Ectodermal cell (in vitro differentiated cells): ENCODE results near the gene RAD51B.
"Not testable (repeated sequence)": the region's sequence is repeated elsewhere in the genome, so short reads cannot be mapped to it uniquely, and the experiment has no call there.

Experiments used
- H3K27ac ChIP-seq: 2 replicates; pipeline ENCODE4 v1.7.0; 2013; ENCODE audit warnings: mild to moderate bottlenecking, low read depth, low read length; ENCODE audit not compliant: insufficient read depth, poor library complexity, severe bottlenecking
- H3K27me3 ChIP-seq: 2 replicates; pipeline ENCODE4 v1.7.0; 2013; ENCODE audit warnings: mild to moderate bottlenecking, low read length; ENCODE audit not compliant: insufficient read depth, control insufficient read depth, poor library complexity, severe bottlenecking
- H3K36me3 ChIP-seq: one replicate; pipeline ENCODE4 v1.7.0; 2013; ENCODE audit warnings: low read length; ENCODE audit not compliant: control insufficient read depth, insufficient read depth
- H3K4me1 ChIP-seq: one replicate; pipeline ENCODE4 v1.7.0; 2013; ENCODE audit warnings: low read length; ENCODE audit not compliant: control insufficient read depth, insufficient read depth
- H3K4me3 ChIP-seq: 2 replicates; pipeline ENCODE4 v1.7.0; 2013; ENCODE audit warnings: low read depth, low read length, control low read depth; ENCODE audit not compliant: insufficient read depth
- H3K9me3 ChIP-seq: 2 replicates; pipeline ENCODE4 v1.7.0; 2013; ENCODE audit warnings: mild to moderate bottlenecking, low read length, moderate library complexity; ENCODE audit not compliant: control insufficient read depth
- WGBS, 2 experiments: methylation state at CpG; one replicate each; pipeline ENCODE4 v1.1.7; 2013; ENCODE audit warnings: missing lambda C conversion rate in 2 of 2; 5-methylcytosine and 5-hydroxymethylcytosine counted together

RAD51B gene

GRCh38 chr14:68174446-68174845 is 354.9 kb downstream of the RAD51B start:
- Histone ChIP-seq H3K27me3 (no peaks in the 10 kb centered on the region), H3K9me3 (no peaks in the 10 kb centered on the region), H3K27ac (no peak overlapping the region), H3K4me1 (peaks cover 8% of the 10 kb centered on the region), H3K4me3 (no peak overlapping the region), H3K36me3 (no peaks in the 10 kb centered on the region)
- 83 to 98% methylated on average over 2 of the region's 2 CpGs for whole genome bisulfite sequencing, 2 experiments

- Histone ChIP-seq H3K27me3 (no peaks in the 10 kb centered on the region), H3K4me3 (no peak overlapping the region), H3K9me3 (no peaks in the 10 kb centered on the region), H3K36me3 (no peaks in the 10 kb centered on the region), H3K4me1 (peaks cover 8% of the 10 kb centered on the region), H3K27ac (no peak overlapping the region)
- 95 to 100% methylated on average over 1 of the region's 1 CpG for WGBS, 2 experiments
These were observed 357.1 kb downstream of the RAD51B start for GRCh38 chr14:68176687-68177086.

GRCh38 chr14:68177728-68178127 is 358.1 kb downstream of the RAD51B start:
- Histone ChIP-seq H3K27me3 (no peaks in the 10 kb centered on the region), H3K9me3 (no peaks in the 10 kb centered on the region), H3K4me3 (no peak overlapping the region), H3K4me1 (peaks cover 8% of the 10 kb centered on the region), H3K36me3 (no peaks in the 10 kb centered on the region), H3K27ac (no peak overlapping the region)
- WGBS, 2 experiments = 85 to 86% methylated on average over 3 of the region's 3 CpGs

GRCh38 chr14:68178282-68178681 is 358.7 kb downstream of the RAD51B start:
- WGBS, 2 experiments = 92 to 98% methylated on average over 2 of the region's 2 CpGs
- Histone ChIP-seq H3K36me3 (no peaks in the 10 kb centered on the region), H3K4me3 (no peak overlapping the region), H3K4me1 (peaks cover 8% of the 10 kb centered on the region), H3K27me3 (no peaks in the 10 kb centered on the region), H3K27ac (no peak overlapping the region), H3K9me3 (no peaks in the 10 kb centered on the region)

- no peaks in the 10 kb centered on the region for H3K9me3 ChIP-seq
- H3K4me3 ChIP-seq = no peak overlapping the region
- peaks cover 8% of the 10 kb centered on the region for H3K4me1 ChIP-seq
- H3K36me3 ChIP-seq = no peaks in the 10 kb centered on the region
- H3K27ac ChIP-seq = no peak overlapping the region
- no peaks in the 10 kb centered on the region for H3K27me3 ChIP-seq
- WGBS, 2 experiments = 83 to 97% methylated on average over 3 of the region's 3 CpGs
These were observed 362.1 kb downstream of the RAD51B start for GRCh38 chr14:68181519-68182326.

- Histone ChIP-seq H3K9me3 (no peaks in the 10 kb centered on the region), H3K4me3 (no peak overlapping the region), H3K27me3 (no peaks in the 10 kb centered on the region), H3K27ac (no peak overlapping the region), H3K36me3 (no peaks in the 10 kb centered on the region), H3K4me1 (peaks cover 8% of the 10 kb centered on the region)
- 95 to 97% methylated on average over 5 of the region's 5 CpGs for WGBS, 2 experiments
These were observed 362.9 kb downstream of the RAD51B start for GRCh38 chr14:68182492-68182891.

- H3K36me3 ChIP-seq, H3K4me1 ChIP-seq, H3K9me3 ChIP-seq, H3K27ac ChIP-seq, H3K4me3 ChIP-seq, H3K27me3 ChIP-seq: not testable (repeated sequence)
- WGBS, 2 experiments = 88 to 100% methylated on average over 5 of the region's 5 CpGs
These were observed 367.1 kb downstream of the RAD51B start for GRCh38 chr14:68186500-68187276.

GRCh38 chr14:68188174-68188573 is 368.6 kb downstream of the RAD51B start:
- Histone ChIP-seq H3K27me3 (no peaks in the 10 kb centered on the region), H3K36me3 (no peaks in the 10 kb centered on the region), H3K4me1 (no peaks in the 10 kb centered on the region), H3K27ac (no peak overlapping the region), H3K4me3 (no peak overlapping the region), H3K9me3 (no peaks in the 10 kb centered on the region)
- no CpG with 5 or more reads among the region's 1 CpG for WGBS, 2 experiments

GRCh38 chr14:68190032-68190431 is 370.5 kb downstream of the RAD51B start:
- Histone ChIP-seq H3K27ac (no peak overlapping the region), H3K27me3 (no peaks in the 10 kb centered on the region), H3K9me3 (no peaks in the 10 kb centered on the region), H3K4me1 (no peaks in the 10 kb centered on the region), H3K36me3 (no peaks in the 10 kb centered on the region), H3K4me3 (no peak overlapping the region)
- WGBS, 2 experiments = 100% methylated on average over 1 of the region's 1 CpG

GRCh38 chr14:68191567-68192321 is 372.2 kb downstream of the RAD51B start:
- Histone ChIP-seq H3K9me3 (no peaks in the 10 kb centered on the region), H3K36me3 (no peaks in the 10 kb centered on the region), H3K27me3 (no peaks in the 10 kb centered on the region), H3K4me3 (no peak overlapping the region), H3K27ac (no peak overlapping the region), H3K4me1 (no peaks in the 10 kb centered on the region)
